NCI-H510A (cell line): ENCODE measurements around the gene SMYD1.

ENCODE experiments used
- DNase-seq: peaks from one replicate; lab custom pipeline; 2025; lab: John Stamatoyannopoulos, UW

SMYD1 gene

GRCh38 chr2:88122141-88122884, 54.7 kb downstream of the SMYD1 start:
- DNase-seq, result no peak

GRCh38 chr2:88123164-88123974, 55.7 kb downstream of the SMYD1 start:
- no peak for DNase-seq

GRCh38 chr2:88123975-88124917, 56.6 kb downstream of the SMYD1 start:
- no peak for DNase-seq

- no peak for DNase-seq
Measured at GRCh38 chr2:88125344-88125923, 57.8 kb downstream of the SMYD1 start.

GRCh38 chr2:88125924-88126771, 58.5 kb downstream of the SMYD1 start:
- DNase-seq, result no peak

- no peak for DNase-seq
Measured at GRCh38 chr2:88126772-88127637, 59.4 kb downstream of the SMYD1 start.

GRCh38 chr2:88127638-88127887, 59.9 kb downstream of the SMYD1 start:
- no peak for DNase-seq

GRCh38 chr2:88127888-88128653, 60.4 kb downstream of the SMYD1 start, which contains the start of gene FABP1:
TSS of gene FABP1 (minus strand) at chr2:88128062. CDS start at chr2:88128017, 45 bp downstream.
- DNase-seq, result no peak

- no peak for DNase-seq
Measured at GRCh38 chr2:88128654-88129312, 61.2 kb downstream of the SMYD1 start.

GRCh38 chr2:88129313-88129959, 61.8 kb downstream of the SMYD1 start:
- no peak for DNase-seq

GRCh38 chr2:88131201-88131998, 63.8 kb downstream of the SMYD1 start:
- DNase-seq, result no peak

- no peak for DNase-seq
Measured at GRCh38 chr2:88131999-88132368, 64.4 kb downstream of the SMYD1 start.

GRCh38 chr2:88133875-88134274, 66.2 kb downstream of the SMYD1 start:
- no peak for DNase-seq

GRCh38 chr2:88136817-88137216, 69.2 kb downstream of the SMYD1 start:
- no peak for DNase-seq

- no peak for DNase-seq
Measured at GRCh38 chr2:88137833-88138232, 70.2 kb downstream of the SMYD1 start.

- no peak for DNase-seq
Measured at GRCh38 chr2:88139203-88139702, 71.6 kb downstream of the SMYD1 start.

GRCh38 chr2:88139804-88140203, 72.2 kb downstream of the SMYD1 start:
- DNase-seq, result no peak
